Measurements from ENCODE around the gene RPS23.
A peak's percentile ranks its signal among the peaks of the same experiment; 100 is the strongest.
"Not testable (repeated sequence)": the region's sequence is repeated elsewhere in the genome, so short reads cannot be mapped to it uniquely, and the experiment has no call there.

Gene RPS23

GRCh38 chr5:82287625-82288024, 9.5 kb upstream of the RPS23 start:
- Histone ChIP-seq H3K27me3 (ENCODE audit: low read depth, low read length) (no peaks in the 10 kb centered on the region), H3K27ac (ENCODE audit: low read length) (no peak overlapping the region), H3K36me3 (ENCODE audit: control insufficient read depth in 1 of 2, insufficient read depth in 2 of 2, low read length in 2 of 2) (no peaks in the 10 kb centered on the region), H3K4me3 (ENCODE audit: low read depth in 1 of 2, low read length in 2 of 2) (no peak overlapping the region), H3K4me1 (ENCODE audit: control insufficient read depth in 1 of 2, insufficient read depth in 2 of 2, low read length in 2 of 2) (no peaks in the 10 kb centered on the region), H3K9me3 (ENCODE audit: control insufficient read depth in 1 of 2, low read length in 2 of 2) (no peaks in the 10 kb centered on the region)

DNA sequence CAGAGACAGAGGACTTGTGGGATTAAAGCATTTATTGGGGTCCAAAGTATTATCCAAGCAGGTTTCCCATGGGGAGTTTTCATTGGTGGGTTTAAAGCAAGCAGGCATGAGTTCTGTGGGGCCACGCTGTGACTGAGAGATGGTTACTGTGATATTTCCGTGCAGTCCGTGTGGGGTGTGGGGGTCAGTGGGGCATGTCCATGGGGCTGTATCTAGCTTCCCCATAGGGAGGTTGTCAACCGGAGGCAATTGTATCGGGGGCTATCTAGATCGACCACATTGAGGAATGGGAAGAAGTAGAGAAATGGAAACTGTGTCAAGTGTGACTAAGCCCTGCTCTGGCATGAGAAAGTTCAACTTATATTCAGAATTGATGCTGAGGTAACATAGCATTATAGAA, 7.1 kb upstream of the RPS23 start:
- Histone ChIP-seq H3K4me3 (ENCODE audit: low read depth in 1 of 2, low read length in 2 of 2) (no peak overlapping the region), H3K4me1 (ENCODE audit: control insufficient read depth in 1 of 2, insufficient read depth in 2 of 2, low read length in 2 of 2) (no peaks in the 10 kb centered on the region), H3K27ac (ENCODE audit: low read length) (no peak overlapping the region), H3K9me3 (ENCODE audit: control insufficient read depth in 1 of 2, low read length in 2 of 2) (no peaks in the 10 kb centered on the region), H3K27me3 (ENCODE audit: low read depth, low read length) (no peaks in the 10 kb centered on the region), H3K36me3 (ENCODE audit: control insufficient read depth in 1 of 2, insufficient read depth in 2 of 2, low read length in 2 of 2) (no peaks in the 10 kb centered on the region)

GRCh38 chr5:82283893-82284292, 5.7 kb upstream of the RPS23 start:
- Histone ChIP-seq H3K27ac (ENCODE audit: low read length) (no peak overlapping the region), H3K9me3 (ENCODE audit: control insufficient read depth in 1 of 2, low read length in 2 of 2) (no peaks in the 10 kb centered on the region), H3K4me3 (ENCODE audit: low read depth in 1 of 2, low read length in 2 of 2) (no peak overlapping the region), H3K27me3 (ENCODE audit: low read depth, low read length) (no peaks in the 10 kb centered on the region), H3K4me1 (ENCODE audit: control insufficient read depth in 1 of 2, insufficient read depth in 2 of 2, low read length in 2 of 2) (peaks cover 0 to 4% of the 10 kb centered on the region in 2 donors), H3K36me3 (ENCODE audit: control insufficient read depth in 1 of 2, insufficient read depth in 2 of 2, low read length in 2 of 2) (no peaks in the 10 kb centered on the region)

GRCh38 chr5:82278711-82279370, 687 bp upstream of the RPS23 start:
- peaks cover 22 to 27% of the 10 kb centered on the region in 2 donors for H3K36me3 ChIP-seq (ENCODE audit: control insufficient read depth in 1 of 2, insufficient read depth in 2 of 2, low read length in 2 of 2)

GRCh38 chr5:82277613-82277986, 554 bp downstream of the RPS23 start:
- Histone ChIP-seq H3K27me3 (ENCODE audit: low read depth, low read length) (no peaks in the 10 kb centered on the region), H3K4me3 (ENCODE audit: low read depth in 1 of 2, low read length in 2 of 2) (peak overlapping the region; percentile 82 to 96), H3K9me3 (ENCODE audit: control insufficient read depth in 1 of 2, low read length in 2 of 2) (no peaks in the 10 kb centered on the region), H3K27ac (ENCODE audit: low read length) (peak overlapping the region; percentile 92), H3K4me1 (ENCODE audit: control insufficient read depth in 1 of 2, insufficient read depth in 2 of 2, low read length in 2 of 2) (peaks cover 4 to 5% of the 10 kb centered on the region in 2 donors), H3K36me3 (ENCODE audit: control insufficient read depth in 1 of 2, insufficient read depth in 2 of 2, low read length in 2 of 2) (peaks cover 22 to 27% of the 10 kb centered on the region in 2 donors)

More at GRCh38 chr5:82278711-82279370, 687 bp upstream of the RPS23 start:
- no peaks in the 10 kb centered on the region for H3K9me3 ChIP-seq (ENCODE audit: control insufficient read depth in 1 of 2, low read length in 2 of 2)
- peak overlapping the region; percentile 82 to 96 for H3K4me3 ChIP-seq (ENCODE audit: low read depth in 1 of 2, low read length in 2 of 2)
- peak overlapping the region; percentile 92 for H3K27ac ChIP-seq (ENCODE audit: low read length)
- H3K4me1 ChIP-seq (ENCODE audit: control insufficient read depth in 1 of 2, insufficient read depth in 2 of 2, low read length in 2 of 2): peaks cover 4 to 5% of the 10 kb centered on the region in 2 donors
- H3K27me3 ChIP-seq (ENCODE audit: low read depth, low read length): no peaks in the 10 kb centered on the region

GRCh38 chr5:82276800-82277612, 1.1 kb downstream of the RPS23 start:
- Histone ChIP-seq H3K27me3 (ENCODE audit: low read depth, low read length) (no peaks in the 10 kb centered on the region), H3K9me3 (ENCODE audit: control insufficient read depth in 1 of 2, low read length in 2 of 2) (no peaks in the 10 kb centered on the region), H3K4me3 (ENCODE audit: low read depth in 1 of 2, low read length in 2 of 2) (peak overlapping the region; percentile 82 to 96), H3K36me3 (ENCODE audit: control insufficient read depth in 1 of 2, insufficient read depth in 2 of 2, low read length in 2 of 2) (peaks cover 22 to 27% of the 10 kb centered on the region in 2 donors), H3K27ac (ENCODE audit: low read length) (peak overlapping the region; percentile 92), H3K4me1 (ENCODE audit: control insufficient read depth in 1 of 2, insufficient read depth in 2 of 2, low read length in 2 of 2) (peaks cover 4 to 5% of the 10 kb centered on the region in 2 donors)

DNA sequence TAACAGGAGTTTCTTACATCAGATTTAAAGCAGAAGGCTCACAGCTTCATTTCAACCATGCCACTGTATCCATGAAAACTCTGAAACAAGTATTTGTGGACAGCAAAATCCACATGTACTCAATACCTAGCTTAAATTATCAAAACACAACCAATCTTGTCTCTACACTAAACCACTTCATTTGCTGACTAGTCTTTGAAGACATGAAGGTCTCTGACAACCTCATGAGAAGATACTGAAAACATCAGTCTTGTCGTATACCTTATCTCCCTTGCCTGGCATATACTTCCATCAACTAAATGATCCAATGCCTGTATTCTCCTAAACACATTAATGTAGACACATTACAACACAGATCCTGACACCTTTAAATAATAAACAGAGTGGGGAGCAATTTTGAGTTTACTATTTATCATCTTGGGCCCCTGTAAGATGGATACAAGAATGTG, 2.9 kb downstream of the RPS23 start:
- H3K27me3 ChIP-seq (ENCODE audit: low read depth, low read length): no peaks in the 10 kb centered on the region
- peaks cover 4 to 5% of the 10 kb centered on the region in 2 donors for H3K4me1 ChIP-seq (ENCODE audit: control insufficient read depth in 1 of 2, insufficient read depth in 2 of 2, low read length in 2 of 2)
- no peaks in the 10 kb centered on the region for H3K9me3 ChIP-seq (ENCODE audit: control insufficient read depth in 1 of 2, low read length in 2 of 2)
- H3K27ac ChIP-seq (ENCODE audit: low read length): no peak overlapping the region
- peaks cover 22 to 27% of the 10 kb centered on the region in 2 donors for H3K36me3 ChIP-seq (ENCODE audit: control insufficient read depth in 1 of 2, insufficient read depth in 2 of 2, low read length in 2 of 2)
- H3K4me3 ChIP-seq (ENCODE audit: low read depth in 1 of 2, low read length in 2 of 2): no peak overlapping the region

- no peak overlapping the region for H3K4me3 ChIP-seq (ENCODE audit: low read depth in 1 of 2, low read length in 2 of 2)
- H3K36me3 ChIP-seq (ENCODE audit: control insufficient read depth in 1 of 2, insufficient read depth in 2 of 2, low read length in 2 of 2): peaks cover 22 to 30% of the 10 kb centered on the region in 2 donors
- H3K27ac ChIP-seq (ENCODE audit: low read length): no peak overlapping the region
Observed at GRCh38 chr5:82274343-82275211, 3.6 kb downstream of the RPS23 start.

GRCh38 chr5:82273426-82273825, 4.7 kb downstream of the RPS23 start:
- not testable (repeated sequence) for H3K27me3 ChIP-seq (ENCODE audit: low read depth, low read length)
- H3K36me3 ChIP-seq (ENCODE audit: control insufficient read depth in 1 of 2, insufficient read depth in 2 of 2, low read length in 2 of 2): peaks cover 22 to 34% of the 10 kb centered on the region in 2 donors

More at GRCh38 chr5:82274343-82275211, 3.6 kb downstream of the RPS23 start:
- H3K4me1 ChIP-seq (ENCODE audit: control insufficient read depth in 1 of 2, insufficient read depth in 2 of 2, low read length in 2 of 2): peaks cover 3 to 5% of the 10 kb centered on the region in 2 donors
- H3K27me3 ChIP-seq (ENCODE audit: low read depth, low read length): no peaks in the 10 kb centered on the region
- no peaks in the 10 kb centered on the region for H3K9me3 ChIP-seq (ENCODE audit: control insufficient read depth in 1 of 2, low read length in 2 of 2)

GRCh38 chr5:82272571-82273356, 5.4 kb downstream of the RPS23 start:
- H3K27me3 ChIP-seq (ENCODE audit: low read depth, low read length); H3K27ac ChIP-seq (ENCODE audit: low read length); H3K9me3 ChIP-seq (ENCODE audit: control insufficient read depth in 1 of 2, low read length in 2 of 2); H3K4me3 ChIP-seq (ENCODE audit: low read depth in 1 of 2, low read length in 2 of 2); H3K4me1 ChIP-seq (ENCODE audit: control insufficient read depth in 1 of 2, insufficient read depth in 2 of 2, low read length in 2 of 2): not testable (repeated sequence)
- H3K36me3 ChIP-seq (ENCODE audit: control insufficient read depth in 1 of 2, insufficient read depth in 2 of 2, low read length in 2 of 2): peaks cover 22 to 34% of the 10 kb centered on the region in 2 donors

More at GRCh38 chr5:82273426-82273825, 4.7 kb downstream of the RPS23 start:
- not testable (repeated sequence) for H3K9me3 ChIP-seq (ENCODE audit: control insufficient read depth in 1 of 2, low read length in 2 of 2); H3K4me1 ChIP-seq (ENCODE audit: control insufficient read depth in 1 of 2, insufficient read depth in 2 of 2, low read length in 2 of 2); H3K27ac ChIP-seq (ENCODE audit: low read length); H3K4me3 ChIP-seq (ENCODE audit: low read depth in 1 of 2, low read length in 2 of 2)

Measured in muscle layer of duodenum (tissue), 2 donors.